ENCODE data around the gene ZNF324. TPM values are rescaled to one million over a fixed set of nuclear protein-coding genes. Genes with fewer than 3 reads are reported as not detected.

Gene ZNF324
- total RNA-seq, 4 donors from 2014 or later = 4.9 to 11.7 (median 8.6) TPM

GRCh38 chr19:58499021-58499927, 32.4 kb downstream of the ZNF324 start:
- TF ChIP-seq CTCF (IDR thresholded peaks at IDR 0.05; ENCODE audit: low read depth) = no peak

- TF ChIP-seq CTCF (IDR thresholded peaks at IDR 0.05; ENCODE audit: low read depth) = no peak
Observed at GRCh38 chr19:58500242-58500641, 33.4 kb downstream of the ZNF324 start.

GRCh38 chr19:58509731-58510083, 42.8 kb downstream of the ZNF324 start:
- no peak for TF ChIP-seq CTCF (IDR thresholded peaks at IDR 0.05; ENCODE audit: low read depth)

GRCh38 chr19:58510084-58510862, 43.4 kb downstream of the ZNF324 start:
- TF ChIP-seq CTCF (IDR thresholded peaks at IDR 0.05; ENCODE audit: low read depth) = no peak

GRCh38 chr19:58511353-58512208, 44.7 kb downstream of the ZNF324 start, which contains the start of gene SLC27A5:
Gene SLC27A5 (minus strand): TSS chr19:58511992. CDS start chr19:58511955, 37 bp downstream.
- no peak for TF ChIP-seq CTCF (IDR thresholded peaks at IDR 0.05; ENCODE audit: low read depth)

- no peak for TF ChIP-seq CTCF (IDR thresholded peaks at IDR 0.05; ENCODE audit: low read depth)
Observed at GRCh38 chr19:58513213-58513693, 46.4 kb downstream of the ZNF324 start.

Data from subcutaneous adipose tissue (tissue), 4 donors.